HG02981 (cell line): ENCODE measurements around the gene RIC8B.

ENCODE experiments used
- ATAC-seq: cut with Tn5 transposase; IDR thresholded peaks from one replicate; pipeline ENCODE4 v1.9.1; 2021; ENCODE audit warnings: mild to moderate bottlenecking, moderate library complexity; ENCODE audit not compliant: unreplicated experiment

RIC8B gene

DNA sequence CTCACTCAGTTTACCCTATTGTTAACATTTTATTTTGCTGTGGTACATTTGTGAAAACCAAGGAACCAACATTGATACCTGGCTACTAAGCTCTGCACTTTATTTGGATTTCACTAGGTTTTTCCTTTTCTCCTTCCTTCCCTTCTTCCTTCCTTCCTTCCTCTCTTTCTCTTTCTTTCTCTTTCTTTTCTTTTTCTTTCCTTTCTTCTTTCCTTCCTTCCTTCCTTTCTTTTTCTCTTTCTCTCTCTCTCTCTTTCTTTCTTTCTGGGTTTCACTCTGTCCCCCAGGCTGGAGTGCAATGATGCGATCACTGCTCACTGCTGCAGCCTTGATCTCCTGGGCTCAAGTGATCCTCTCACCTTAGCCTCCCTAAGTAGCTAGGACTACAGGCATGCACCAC, 152.2 kb downstream of the RIC8B start:
- no peak for ATAC-seq

DNA sequence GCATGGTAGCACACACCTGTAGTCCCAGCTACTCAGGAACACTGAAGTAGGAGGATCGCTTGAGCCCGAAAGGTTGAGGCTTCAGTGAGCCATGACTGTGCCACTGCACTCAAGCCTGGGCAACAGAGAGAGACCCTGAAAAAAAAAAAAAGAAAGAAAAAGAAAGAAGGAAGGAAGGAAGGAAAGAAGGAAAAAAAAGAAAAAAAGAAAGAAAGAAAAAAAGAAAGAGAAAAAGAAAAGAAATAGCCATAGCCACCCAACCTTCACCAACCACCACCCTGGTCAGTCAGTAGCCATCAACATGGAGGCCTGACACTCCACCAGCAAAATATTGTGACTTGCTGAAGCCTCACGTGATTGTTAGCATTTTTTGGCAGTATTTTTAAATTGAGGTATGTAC, 159.8 kb downstream of the RIC8B start:
- no peak for ATAC-seq
